ENCODE measurements around the gene RAI1. TPM values are rescaled to one million over a fixed set of nuclear protein-coding genes. Genes with fewer than 3 reads are reported as not detected.
"Not testable (repeated sequence)": the region's sequence is repeated elsewhere in the genome, so short reads cannot be mapped to it uniquely, and the experiment has no call there.

RAI1 gene, protein sequence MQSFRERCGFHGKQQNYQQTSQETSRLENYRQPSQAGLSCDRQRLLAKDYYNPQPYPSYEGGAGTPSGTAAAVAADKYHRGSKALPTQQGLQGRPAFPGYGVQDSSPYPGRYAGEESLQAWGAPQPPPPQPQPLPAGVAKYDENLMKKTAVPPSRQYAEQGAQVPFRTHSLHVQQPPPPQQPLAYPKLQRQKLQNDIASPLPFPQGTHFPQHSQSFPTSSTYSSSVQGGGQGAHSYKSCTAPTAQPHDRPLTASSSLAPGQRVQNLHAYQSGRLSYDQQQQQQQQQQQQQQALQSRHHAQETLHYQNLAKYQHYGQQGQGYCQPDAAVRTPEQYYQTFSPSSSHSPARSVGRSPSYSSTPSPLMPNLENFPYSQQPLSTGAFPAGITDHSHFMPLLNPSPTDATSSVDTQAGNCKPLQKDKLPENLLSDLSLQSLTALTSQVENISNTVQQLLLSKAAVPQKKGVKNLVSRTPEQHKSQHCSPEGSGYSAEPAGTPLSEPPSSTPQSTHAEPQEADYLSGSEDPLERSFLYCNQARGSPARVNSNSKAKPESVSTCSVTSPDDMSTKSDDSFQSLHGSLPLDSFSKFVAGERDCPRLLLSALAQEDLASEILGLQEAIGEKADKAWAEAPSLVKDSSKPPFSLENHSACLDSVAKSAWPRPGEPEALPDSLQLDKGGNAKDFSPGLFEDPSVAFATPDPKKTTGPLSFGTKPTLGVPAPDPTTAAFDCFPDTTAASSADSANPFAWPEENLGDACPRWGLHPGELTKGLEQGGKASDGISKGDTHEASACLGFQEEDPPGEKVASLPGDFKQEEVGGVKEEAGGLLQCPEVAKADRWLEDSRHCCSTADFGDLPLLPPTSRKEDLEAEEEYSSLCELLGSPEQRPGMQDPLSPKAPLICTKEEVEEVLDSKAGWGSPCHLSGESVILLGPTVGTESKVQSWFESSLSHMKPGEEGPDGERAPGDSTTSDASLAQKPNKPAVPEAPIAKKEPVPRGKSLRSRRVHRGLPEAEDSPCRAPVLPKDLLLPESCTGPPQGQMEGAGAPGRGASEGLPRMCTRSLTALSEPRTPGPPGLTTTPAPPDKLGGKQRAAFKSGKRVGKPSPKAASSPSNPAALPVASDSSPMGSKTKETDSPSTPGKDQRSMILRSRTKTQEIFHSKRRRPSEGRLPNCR (N-terminal part only)
- 10 to 100 TPM; 30.5 to 43.9 (median 34.7) TPM for polyA plus RNA-seq (ENCODE audit: insufficient read length in 3 of 3)
- long read RNA-seq, donor 1, full-length matches to known transcripts: 3 of 10 reads
- long read RNA-seq, donor 1, partial matches to known transcripts: 7 of 10 reads
- long read RNA-seq, donor 1, other reads (novel, unspliced or antisense): 0 of 10 reads
- long read RNA-seq, donor 2, partial matches to known transcripts: 15 of 16 reads
- long read RNA-seq, donor 2, other reads (novel, unspliced or antisense): 0 of 16 reads
- long read RNA-seq, donor 3, partial matches to known transcripts: 7 of 7 reads
- long read RNA-seq, donor 3, other reads (novel, unspliced or antisense): 0 of 7 reads
- long read RNA-seq, donor 4, partial matches to known transcripts: 12 of 12 reads
- long read RNA-seq, donor 4, other reads (novel, unspliced or antisense): 0 of 12 reads
- long read RNA-seq, donor 5, partial matches to known transcripts: 6 of 7 reads
- long read RNA-seq, donor 5, other reads (novel, unspliced or antisense): 0 of 7 reads
- long read RNA-seq, donor 6, full-length matches to known transcripts: 3 of 23 reads
- long read RNA-seq, donor 6, partial matches to known transcripts: 20 of 23 reads
- long read RNA-seq, donor 6, other reads (novel, unspliced or antisense): 0 of 23 reads
- long read RNA-seq, donor 7, partial matches to known transcripts: 25 of 27 reads
- long read RNA-seq, donor 7, other reads (novel, unspliced or antisense): 0 of 27 reads
- long read RNA-seq, donor 8, partial matches to known transcripts: 21 of 25 reads
- long read RNA-seq, donor 8, other reads (novel, unspliced or antisense): 0 of 25 reads
- long read RNA-seq, donor 9, partial matches to known transcripts: 21 of 22 reads
- long read RNA-seq, donor 9, other reads (novel, unspliced or antisense): 0 of 22 reads
- long read RNA-seq, donor 10, partial matches to known transcripts: 9 of 15 reads
- long read RNA-seq, donor 10, other reads (novel, unspliced or antisense): 0 of 15 reads
- long read RNA-seq, donor 11, partial matches to known transcripts: 17 of 20 reads
- long read RNA-seq, donor 11, other reads (novel, unspliced or antisense): 0 of 20 reads
- long read RNA-seq, donor 12, full-length matches to known transcripts: 6 of 27 reads
- long read RNA-seq, donor 12, partial matches to known transcripts: 21 of 27 reads
- long read RNA-seq, donor 12, other reads (novel, unspliced or antisense): 0 of 27 reads
- long read RNA-seq, donor 13, partial matches to known transcripts: 37 of 39 reads
- long read RNA-seq, donor 13, other reads (novel, unspliced or antisense): 0 of 39 reads
- long read RNA-seq, donor 14: 0 reads
- long read RNA-seq, donor 15: 0 reads
- long read RNA-seq, donor 16, partial matches to known transcripts: 12 of 13 reads
- long read RNA-seq, donor 16, other reads (novel, unspliced or antisense): 0 of 13 reads

DNA sequence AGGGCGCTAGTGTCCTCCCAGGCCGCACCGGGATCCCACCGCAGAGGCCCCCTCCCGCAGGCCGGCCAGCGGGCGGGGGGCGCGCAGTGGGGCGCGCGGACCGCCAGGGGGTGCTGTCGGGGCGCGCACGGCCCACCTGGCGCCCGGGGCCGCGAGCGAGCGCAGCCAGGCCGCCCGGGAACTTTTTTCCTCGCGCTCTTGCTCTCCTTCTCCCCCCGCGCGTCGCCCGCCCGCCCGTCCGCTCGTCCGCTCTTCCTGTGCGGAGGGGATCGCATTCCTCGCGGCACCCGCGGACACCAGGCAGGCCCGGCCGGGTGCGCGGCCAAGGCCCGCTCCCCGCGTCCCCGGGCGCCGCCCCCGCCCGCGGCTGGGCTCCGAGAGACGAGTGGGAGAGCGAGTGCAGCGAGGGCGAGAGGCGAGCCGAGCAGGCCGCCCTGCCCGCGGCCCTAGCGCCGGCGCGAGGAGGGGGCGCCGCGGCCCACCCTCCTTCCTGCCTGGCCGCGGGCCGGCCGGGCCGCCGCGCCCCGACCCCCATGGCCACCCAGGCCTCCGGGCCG lies at the start of gene RAI1:
Gene RAI1, plus strand, starts transcription at position 272 of the 557 bp plus-strand sequence. CDS start 111,491 bp downstream, outside the sequence.
- DNase-seq: no peak

DNA sequence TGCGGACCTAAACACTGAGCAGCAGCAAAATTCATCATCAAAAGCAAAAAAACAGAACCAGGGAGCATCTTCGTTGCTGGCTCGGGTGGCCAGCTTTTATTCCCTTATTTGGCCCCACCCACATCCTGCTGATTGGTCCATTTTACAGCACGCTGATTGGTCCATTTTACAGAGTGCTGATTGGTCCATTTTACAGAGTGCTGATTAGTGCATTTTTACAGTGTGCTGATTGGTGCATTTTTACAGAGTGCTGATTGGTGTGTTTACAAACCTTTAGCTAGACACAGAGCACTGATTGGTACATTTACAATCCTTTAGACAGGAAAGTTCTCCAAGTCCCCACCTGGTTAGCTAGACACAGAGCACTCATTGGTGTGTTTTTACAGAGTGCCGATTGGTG lies 48.6 kb upstream of the RAI1 start:
- DNase-seq: not testable (repeated sequence)

DNA sequence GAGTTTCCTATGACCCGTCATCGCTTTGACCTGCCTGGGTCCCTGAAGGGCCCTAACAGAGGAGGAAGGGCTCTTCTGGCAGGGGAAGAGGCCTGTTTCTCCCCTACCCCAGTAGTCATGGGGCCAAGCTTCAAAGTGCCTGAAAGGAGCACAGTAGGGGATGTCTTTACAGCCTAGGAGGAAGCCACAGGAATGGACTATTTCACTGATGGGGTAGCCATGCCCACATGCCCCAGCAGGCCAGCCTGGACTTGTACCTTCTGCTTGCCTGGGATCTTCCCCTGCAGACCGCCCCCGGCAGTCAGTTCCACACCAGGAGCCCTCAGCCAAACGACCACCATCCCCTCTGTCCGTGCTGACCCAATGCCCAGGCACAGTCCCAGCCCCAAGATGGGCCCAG lies 47.9 kb upstream of the RAI1 start:
- no peak for DNase-seq

DNA sequence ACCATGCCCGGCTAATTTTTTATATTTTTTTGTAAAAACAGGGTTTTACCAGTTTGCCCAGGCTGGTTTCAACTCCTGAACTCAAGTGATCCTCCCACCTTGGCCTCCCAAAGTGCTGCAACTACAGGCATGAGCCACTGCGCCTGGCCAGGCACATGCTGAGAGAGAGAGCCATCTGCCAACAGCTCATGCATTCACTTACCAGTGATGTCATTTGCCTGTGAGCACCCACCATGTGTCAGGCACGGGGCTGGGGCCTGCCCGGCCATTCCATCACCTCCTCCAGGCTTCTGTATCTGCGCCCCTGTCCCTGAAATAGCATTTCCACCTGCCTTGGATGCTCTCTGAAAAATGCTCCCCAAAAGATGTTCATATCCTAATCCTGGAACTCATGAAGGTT lies 46.1 kb upstream of the RAI1 start:
- no peak for DNase-seq

DNA sequence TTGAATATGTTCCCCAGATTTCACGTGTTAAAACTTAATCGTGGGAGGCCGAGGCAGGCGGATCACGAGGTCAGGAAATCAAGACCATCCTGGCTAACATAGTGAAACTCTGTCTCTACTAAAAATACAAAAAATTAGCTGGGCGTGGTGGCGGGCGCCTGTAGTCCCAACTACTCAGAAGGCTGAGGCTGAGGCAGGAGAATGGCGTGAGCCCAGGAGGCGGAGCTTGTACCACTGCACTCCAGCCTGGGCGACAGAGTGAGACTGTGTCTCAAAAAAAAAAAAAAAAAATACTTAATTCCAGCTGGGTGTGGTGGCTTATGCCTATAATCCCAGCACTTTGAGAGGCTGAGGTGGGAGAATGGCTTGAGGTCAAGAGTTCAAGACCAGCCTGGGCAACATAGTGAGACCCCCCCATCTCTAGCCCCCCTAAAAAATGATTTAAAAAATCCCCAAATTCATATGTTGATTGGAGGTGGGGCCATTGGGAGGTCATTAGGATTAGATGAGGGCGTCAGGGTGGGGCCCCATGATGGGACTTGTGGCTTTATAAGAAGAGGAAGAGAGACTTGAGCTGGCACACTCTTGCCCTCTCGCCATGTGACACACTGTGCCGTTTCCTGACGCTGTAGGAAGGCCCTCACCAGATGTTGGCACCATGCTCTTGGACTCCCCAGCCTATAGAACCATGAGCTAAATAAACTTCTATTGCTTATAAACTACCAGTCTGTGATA lies 45.6 kb upstream of the RAI1 start:
- not testable (repeated sequence) for DNase-seq

DNA sequence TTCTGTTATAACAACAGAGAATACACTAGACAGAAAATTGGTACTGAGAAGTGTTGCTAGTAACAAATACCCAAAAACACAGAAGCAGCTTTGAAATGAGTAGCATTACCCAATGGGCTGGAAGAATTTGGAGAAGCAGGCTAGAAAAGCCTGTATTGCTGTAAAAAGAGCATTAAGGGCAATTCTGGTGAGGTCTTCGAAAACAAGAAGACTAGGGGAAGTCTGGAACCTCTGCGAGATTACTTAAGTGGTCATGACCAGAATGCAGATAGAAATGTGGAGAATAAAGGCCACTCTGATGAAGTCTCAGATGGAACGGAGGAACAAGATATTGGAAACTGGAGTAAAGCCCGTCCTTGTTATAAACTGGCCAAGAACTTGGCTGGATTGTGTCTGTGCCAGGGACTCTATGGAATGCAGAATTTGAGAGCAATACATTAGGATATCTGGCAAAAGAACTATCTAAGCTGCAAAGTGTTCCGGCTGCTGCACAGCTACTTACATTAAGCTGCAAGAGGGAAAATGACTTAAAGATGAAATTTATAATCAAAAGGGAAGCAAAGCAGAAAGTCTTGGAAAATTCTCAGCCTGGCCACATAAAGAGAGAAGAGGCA lies 44.9 kb upstream of the RAI1 start:
- DNase-seq: no peak

DNA sequence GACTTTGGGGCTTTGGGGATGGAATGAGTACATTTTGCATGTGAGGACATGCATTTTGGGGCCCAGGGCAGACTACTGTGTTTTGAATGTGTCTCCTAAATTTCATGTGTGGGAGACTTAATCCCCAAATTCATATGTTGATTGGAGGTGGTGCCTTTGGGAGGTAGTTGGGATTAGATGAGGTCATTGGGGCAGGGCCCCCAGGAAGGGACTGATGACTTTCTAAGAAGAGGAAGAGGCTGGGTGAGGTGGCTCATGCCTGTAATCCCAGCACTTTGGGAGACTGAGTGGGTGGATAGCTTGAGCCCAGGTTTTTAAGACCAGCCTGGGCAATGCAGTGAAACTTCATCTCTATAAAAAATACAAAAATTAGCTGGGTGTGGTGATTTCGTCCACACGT lies 42.8 kb upstream of the RAI1 start:
- no peak for DNase-seq

DNA sequence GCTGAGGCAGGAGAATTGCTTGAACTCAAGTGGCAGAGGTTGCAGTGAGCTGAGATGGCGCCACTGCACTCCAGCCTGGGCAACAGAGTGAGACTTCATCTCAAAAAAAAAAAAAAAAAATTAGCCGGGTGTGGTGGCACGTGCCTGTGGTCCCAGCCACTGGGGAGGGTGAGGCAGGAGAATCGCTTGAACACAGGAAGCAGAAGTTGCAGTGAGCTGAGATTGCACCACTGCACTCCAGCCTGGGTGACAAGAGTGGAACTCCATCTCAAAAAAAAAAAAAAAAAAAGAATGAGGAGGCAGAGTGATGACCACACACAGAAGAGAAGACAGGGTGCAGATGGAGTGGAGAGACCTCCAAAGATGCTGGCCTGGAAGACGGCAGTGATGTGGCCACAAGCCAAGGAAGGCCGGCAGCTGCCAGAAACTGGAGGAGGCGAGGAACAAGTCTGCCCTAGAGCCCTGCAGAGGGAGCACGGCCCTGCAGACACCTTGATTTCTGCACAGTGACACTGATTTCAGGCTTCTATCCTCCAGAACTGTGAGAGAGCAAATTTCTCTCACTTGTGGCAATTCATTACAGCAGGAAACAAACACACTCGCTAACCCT lies 41.5 kb upstream of the RAI1 start:
- not testable (repeated sequence) for DNase-seq

DNA sequence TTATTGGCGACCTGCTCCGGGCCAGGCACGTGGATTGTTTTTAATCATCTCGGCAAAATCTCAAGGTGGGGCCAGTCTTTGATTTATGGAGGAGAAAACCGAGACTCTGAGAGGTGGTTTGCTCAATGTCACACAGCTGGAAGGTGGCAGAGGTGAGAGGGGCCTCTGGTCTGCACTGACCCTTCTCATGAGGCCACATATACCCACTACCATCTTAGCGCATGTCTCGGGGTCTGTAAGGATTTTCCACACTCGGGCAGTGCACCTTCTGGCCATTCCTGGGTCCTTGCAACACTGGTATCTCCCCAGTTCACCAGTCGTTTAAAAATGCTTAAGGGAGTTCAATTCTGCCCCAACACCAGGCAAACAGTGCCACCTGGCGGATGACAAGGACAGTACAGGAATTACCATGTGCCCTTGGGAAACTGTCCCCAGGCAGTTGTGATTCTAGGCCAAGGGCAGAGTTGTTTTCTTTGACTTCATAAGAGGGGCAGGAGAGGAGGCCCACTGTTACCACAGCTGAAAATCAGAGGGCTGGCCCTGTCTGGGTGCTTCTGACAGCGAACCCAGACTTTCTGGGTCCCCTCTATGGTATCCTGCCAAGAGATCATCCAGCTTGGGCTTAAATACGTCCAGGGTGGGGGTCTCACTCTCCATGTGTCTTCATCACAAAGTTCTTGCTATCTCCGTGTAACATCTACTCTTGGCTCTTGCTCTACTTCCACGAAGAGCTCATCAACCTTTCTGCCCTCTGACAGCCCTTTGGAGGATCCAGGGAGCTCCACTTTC lies 39.4 kb upstream of the RAI1 start:
- DNase-seq: peak; percentile 79

DNA sequence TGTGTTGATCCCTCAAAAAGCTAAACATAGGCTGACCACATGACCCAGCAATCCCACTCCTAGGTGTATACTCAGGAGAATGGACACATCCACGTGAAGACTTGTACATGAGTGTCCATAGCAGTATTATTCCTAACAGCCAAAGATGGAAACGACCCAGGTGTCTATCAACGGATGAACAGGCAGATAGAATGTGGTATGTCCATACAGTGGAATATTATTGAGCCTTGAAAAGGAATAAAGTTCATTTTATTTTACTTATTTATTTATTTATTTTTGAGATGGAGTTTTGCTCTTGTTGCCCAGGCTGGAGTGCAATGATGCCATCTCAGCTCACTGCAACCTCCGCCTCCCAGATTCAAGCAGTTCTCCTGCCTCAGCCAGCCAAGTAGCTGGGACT lies 36.1 kb upstream of the RAI1 start:
- not testable (repeated sequence) for DNase-seq

DNA sequence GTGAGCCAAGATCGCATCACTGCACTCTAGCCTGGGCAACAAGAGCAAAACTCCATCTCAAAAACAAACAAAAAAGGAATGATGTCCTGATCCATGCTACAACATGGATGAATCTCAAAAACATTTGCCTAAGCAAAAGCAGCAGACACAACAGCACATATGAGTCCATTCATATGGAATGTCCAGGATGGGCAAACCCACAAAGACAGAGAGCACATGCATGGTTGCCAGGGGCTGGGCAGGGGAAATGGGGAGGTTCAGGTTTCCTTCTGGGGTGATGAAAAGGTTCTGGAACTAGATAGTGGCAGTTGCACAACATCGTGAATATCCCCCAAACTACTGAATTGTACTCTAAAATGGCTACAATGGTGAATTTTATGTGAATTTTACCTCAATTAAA lies 35.3 kb upstream of the RAI1 start:
- DNase-seq: no peak

DNA sequence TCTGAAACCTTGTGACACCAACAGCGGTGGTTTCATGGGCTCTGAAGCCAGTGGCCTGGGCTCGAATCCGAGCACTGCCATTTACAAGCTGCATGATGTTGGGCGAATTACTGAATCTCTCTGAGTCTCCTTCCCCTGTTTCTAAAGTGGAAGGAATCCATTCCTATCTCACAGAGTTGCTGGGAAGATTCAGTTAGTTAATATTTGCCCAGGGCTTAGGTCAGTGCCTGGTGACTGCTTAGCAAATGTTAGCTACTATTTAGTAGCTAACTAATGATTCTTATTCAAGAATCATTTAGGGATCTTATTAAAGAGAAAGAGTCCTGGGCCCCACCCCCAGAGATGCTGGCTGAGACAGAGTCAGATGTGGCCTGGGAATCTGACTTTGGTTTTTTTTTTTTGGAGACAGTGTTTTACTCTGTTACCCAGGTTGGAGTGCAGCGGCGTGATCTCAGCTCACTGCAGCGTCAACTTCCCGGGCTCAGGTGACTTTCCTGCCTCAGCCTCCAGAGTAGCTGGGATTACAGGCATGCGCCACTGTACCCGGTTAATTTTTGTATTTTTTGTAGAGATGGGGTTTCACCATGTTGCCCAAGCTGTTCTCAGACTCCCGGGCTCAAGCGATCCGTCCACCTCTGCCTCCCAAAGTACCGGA lies 33.6 kb upstream of the RAI1 start:
- DNase-seq: no peak

DNA sequence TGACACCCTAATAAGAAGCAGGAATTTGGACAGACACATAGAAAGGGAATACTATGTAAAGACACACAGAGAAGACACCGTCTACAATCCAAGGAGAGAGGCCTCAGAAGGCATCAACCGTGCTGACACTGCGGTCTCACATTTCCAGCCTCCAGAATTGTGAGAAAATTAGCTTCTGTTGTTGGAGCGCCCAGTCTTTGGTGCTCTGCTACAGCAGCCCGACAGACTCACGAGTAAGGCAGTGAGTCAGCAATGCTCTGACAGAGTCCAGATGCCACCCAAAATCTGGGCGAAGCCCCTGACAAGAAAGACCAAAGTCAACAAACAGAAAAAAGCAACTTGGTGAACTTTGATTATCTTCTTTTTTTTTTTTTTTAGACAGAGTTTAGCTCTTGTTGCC lies 32.5 kb upstream of the RAI1 start:
- no peak for DNase-seq

DNA sequence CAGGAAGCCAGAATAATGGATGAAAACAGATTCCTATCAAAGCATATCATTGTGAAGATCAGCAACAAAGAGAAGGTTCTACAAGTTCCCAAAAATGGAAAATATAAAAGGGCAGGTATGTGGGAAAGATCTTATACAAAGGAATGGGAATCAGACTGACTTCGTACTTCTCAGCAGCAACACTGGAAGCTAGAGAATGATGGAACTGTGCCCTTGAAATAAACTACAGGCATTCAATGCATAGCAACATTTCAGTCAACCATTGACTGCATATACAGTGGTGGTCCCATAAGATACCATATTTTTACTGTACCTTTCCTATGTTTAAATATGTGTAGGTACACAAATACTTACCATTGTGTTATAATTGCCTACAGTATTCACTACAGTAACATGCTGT lies 30.3 kb upstream of the RAI1 start:
- DNase-seq: no peak

DNA sequence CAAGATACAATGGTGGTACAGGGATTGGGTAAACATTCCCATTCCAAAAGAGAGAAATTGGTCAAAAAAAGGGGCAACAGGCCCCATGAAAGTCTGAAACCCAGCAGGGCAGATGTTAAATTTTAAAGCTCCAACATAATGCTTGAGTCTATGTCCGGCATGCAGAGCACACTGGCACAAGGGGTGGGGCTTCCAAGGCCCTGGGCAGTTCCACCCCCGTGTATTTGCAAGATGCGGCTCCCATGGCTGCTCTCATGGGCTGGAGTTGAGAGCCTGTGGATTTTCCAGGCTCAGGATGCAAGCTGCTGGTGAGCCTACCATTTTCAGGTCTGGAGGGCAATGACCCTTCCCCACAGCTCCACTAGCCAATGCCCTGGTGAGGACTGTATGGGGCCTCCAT lies 27.9 kb upstream of the RAI1 start:
- DNase-seq: no peak

DNA sequence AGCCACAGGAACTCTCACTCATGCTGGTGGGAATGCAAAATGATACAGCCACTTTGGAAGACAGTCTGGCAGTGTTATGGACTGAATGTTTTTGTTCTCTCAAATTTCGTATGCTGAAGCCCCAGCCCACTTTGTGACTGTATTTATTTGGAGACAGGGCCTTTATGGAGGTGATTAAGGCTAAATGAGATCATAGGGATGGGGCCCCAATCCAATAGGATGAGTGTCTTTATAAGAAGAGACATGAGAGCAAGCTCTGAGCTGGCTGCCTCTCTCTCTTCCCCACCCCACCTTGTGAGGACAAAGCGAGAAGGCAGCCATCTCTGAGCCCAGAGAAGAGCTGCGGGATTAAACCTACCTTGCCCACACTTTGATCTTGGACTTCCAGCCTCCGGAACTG lies 21.9 kb upstream of the RAI1 start:
- no peak for DNase-seq
